ENCODE measurements around the gene CCNJL.

- TF ChIP-seq, protein P1, sequence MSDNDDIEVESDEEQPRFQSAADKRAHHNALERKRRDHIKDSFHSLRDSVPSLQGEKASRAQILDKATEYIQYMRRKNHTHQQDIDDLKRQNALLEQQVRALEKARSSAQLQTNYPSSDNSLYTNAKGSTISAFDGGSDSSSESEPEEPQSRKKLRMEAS (IDR thresholded peaks at IDR 0.05): no peak
- TF ChIP-seq CEBPB (IDR thresholded peaks at IDR 0.05; ENCODE audit: low read depth, low read length) (no peak), MAFK (IDR thresholded peaks at IDR 0.05; ENCODE audit: low read depth, low read length) (no peak), BACH1 (IDR thresholded peaks at IDR 0.05; ENCODE audit: low read length) (no peak), ASH2L (IDR thresholded peaks at IDR 0.05; ENCODE audit: low read length) (no peak), RXRA (IDR thresholded peaks at IDR 0.05; ENCODE audit: insufficient read depth, low read depth, low read length) (no peak), JUND (IDR thresholded peaks at IDR 0.05; ENCODE audit: low read length) (no peak), NRF1 (IDR thresholded peaks at IDR 0.05; ENCODE audit: low read depth, low read length) (no peak), SUZ12 (IDR thresholded peaks at IDR 0.05; ENCODE audit: low read length) (no peak), USF2 (IDR thresholded peaks at IDR 0.05; ENCODE audit: low read length) (no peak)
- TF ChIP-seq, protein P2, sequence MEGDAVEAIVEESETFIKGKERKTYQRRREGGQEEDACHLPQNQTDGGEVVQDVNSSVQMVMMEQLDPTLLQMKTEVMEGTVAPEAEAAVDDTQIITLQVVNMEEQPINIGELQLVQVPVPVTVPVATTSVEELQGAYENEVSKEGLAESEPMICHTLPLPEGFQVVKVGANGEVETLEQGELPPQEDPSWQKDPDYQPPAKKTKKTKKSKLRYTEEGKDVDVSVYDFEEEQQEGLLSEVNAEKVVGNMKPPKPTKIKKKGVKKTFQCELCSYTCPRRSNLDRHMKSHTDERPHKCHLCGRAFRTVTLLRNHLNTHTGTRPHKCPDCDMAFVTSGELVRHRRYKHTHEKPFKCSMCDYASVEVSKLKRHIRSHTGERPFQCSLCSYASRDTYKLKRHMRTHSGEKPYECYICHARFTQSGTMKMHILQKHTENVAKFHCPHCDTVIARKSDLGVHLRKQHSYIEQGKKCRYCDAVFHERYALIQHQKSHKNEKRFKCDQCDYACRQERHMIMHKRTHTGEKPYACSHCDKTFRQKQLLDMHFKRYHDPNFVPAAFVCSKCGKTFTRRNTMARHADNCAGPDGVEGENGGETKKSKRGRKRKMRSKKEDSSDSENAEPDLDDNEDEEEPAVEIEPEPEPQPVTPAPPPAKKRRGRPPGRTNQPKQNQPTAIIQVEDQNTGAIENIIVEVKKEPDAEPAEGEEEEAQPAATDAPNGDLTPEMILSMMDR (IDR thresholded peaks at IDR 0.05; ENCODE audit: control extremely low read depth in 1 of 3, insufficient read depth in 1 of 3, low read depth in 1 of 3, low read length in 3 of 3): no peak
- TF ChIP-seq, protein P3, sequence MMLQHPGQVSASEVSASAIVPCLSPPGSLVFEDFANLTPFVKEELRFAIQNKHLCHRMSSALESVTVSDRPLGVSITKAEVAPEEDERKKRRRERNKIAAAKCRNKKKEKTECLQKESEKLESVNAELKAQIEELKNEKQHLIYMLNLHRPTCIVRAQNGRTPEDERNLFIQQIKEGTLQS (IDR thresholded peaks at IDR 0.05; ENCODE audit: insufficient read depth, low read depth, low read length): no peak
These were observed 5.1 kb upstream of the CCNJL start for GRCh38 chr5:160317434-160317833.

Data from H1 (cell line).